PFSK-1 (cell line): ENCODE data around the gene ROPN1.

Source experiments
- FOXP2 ChIP-seq: optimal IDR thresholded peaks from 2 replicates; pipeline ENCODE3; 2011; ENCODE audit warnings: borderline replicate concordance, control low read depth, inconsistent platforms; ENCODE audit not compliant: insufficient read depth; ENCODE audit errors: extremely low read length, extremely low read depth
- POLR2AphosphoS5 ChIP-seq: IDR thresholded peaks from 2 replicates; pipeline ENCODE4 v1.6.1; 2012; ENCODE audit warnings: low read depth, mild to moderate bottlenecking, control low read depth, low read length, moderate library complexity
- SIN3A ChIP-seq: IDR thresholded peaks from 2 replicates; pipeline ENCODE4 v1.6.1; 2012; ENCODE audit warnings: mild to moderate bottlenecking, low read length, moderate library complexity, borderline replicate concordance; ENCODE audit not compliant: insufficient read depth
- TAF1 ChIP-seq: IDR thresholded peaks from 2 replicates; pipeline ENCODE4 v1.6.1; 2012; ENCODE audit warnings: low read length, control low read depth, borderline replicate concordance; ENCODE audit not compliant: insufficient read depth
- TF ChIP-seq, protein P1 (sequence below), 2 experiments: IDR thresholded peaks; 2 replicates each; pipeline versions ENCODE4 v1.6.1 to v1.8.0; 2011 to 2012; ENCODE audit warnings: low read depth in 2 of 2, low read length in 2 of 2, control low read depth in 1 of 2, inconsistent platforms in 1 of 2, mild to moderate bottlenecking in 1 of 2, moderate library complexity in 1 of 2; ENCODE audit not compliant: insufficient read depth in 1 of 2

ROPN1 gene

DNA sequence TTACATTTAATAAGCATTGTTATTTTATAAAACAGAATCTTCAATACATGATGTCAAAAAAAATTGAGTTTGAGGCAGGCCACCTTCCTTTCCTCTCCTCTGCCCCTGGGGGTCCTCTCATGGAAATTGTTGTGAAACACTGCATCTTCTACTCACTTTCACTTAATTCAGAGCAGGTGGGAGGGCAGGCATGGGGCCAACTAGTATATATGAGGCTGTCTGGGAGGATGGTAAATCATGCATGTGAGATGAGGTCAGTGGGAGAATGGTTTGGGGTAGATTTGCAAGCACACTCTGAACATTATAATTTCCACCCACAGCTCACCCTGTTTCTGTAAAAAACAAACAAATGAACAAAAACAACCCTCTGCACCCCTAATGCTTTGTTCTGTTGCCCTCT lies 20.5 kb downstream of the ROPN1 start:
- no peak for TF ChIP-seq TAF1
- TF ChIP-seq, protein P1, sequence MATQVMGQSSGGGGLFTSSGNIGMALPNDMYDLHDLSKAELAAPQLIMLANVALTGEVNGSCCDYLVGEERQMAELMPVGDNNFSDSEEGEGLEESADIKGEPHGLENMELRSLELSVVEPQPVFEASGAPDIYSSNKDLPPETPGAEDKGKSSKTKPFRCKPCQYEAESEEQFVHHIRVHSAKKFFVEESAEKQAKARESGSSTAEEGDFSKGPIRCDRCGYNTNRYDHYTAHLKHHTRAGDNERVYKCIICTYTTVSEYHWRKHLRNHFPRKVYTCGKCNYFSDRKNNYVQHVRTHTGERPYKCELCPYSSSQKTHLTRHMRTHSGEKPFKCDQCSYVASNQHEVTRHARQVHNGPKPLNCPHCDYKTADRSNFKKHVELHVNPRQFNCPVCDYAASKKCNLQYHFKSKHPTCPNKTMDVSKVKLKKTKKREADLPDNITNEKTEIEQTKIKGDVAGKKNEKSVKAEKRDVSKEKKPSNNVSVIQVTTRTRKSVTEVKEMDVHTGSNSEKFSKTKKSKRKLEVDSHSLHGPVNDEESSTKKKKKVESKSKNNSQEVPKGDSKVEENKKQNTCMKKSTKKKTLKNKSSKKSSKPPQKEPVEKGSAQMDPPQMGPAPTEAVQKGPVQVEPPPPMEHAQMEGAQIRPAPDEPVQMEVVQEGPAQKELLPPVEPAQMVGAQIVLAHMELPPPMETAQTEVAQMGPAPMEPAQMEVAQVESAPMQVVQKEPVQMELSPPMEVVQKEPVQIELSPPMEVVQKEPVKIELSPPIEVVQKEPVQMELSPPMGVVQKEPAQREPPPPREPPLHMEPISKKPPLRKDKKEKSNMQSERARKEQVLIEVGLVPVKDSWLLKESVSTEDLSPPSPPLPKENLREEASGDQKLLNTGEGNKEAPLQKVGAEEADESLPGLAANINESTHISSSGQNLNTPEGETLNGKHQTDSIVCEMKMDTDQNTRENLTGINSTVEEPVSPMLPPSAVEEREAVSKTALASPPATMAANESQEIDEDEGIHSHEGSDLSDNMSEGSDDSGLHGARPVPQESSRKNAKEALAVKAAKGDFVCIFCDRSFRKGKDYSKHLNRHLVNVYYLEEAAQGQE (IDR thresholded peaks at IDR 0.05; ENCODE audit: insufficient read depth in 1 of 2, low read depth in 2 of 2, low read length in 2 of 2) = no peak
- TF ChIP-seq POLR2AphosphoS5 = no peak
- TF ChIP-seq SIN3A = no peak
- TF ChIP-seq FOXP2 = no peak

GRCh38 chr3:123961508-123961856 lies 30.4 kb downstream of the ROPN1 start:
- TF ChIP-seq POLR2AphosphoS5 (no peak), FOXP2 (no peak), TAF1 (no peak), SIN3A (no peak)
- TF ChIP-seq, protein P1 (IDR thresholded peaks at IDR 0.05; ENCODE audit: insufficient read depth in 1 of 2, low read depth in 2 of 2, low read length in 2 of 2) = no peak

- no peak for TF ChIP-seq TAF1
- peak; percentile 80 for TF ChIP-seq POLR2AphosphoS5
These were observed 31.0 kb downstream of the ROPN1 start, which contains the start of gene CCDC14 for GRCh38 chr3:123960781-123961507. Gene CCDC14 (minus strand): TSS chr3:123961229. CDS start chr3:123961173, 56 bp downstream.

- no peak for TF ChIP-seq TAF1
- TF ChIP-seq SIN3A = no peak
- TF ChIP-seq FOXP2 = no peak
- TF ChIP-seq, protein P1 (IDR thresholded peaks at IDR 0.05; ENCODE audit: insufficient read depth in 1 of 2, low read depth in 2 of 2, low read length in 2 of 2) = no peak
These were observed 38.2 kb downstream of the ROPN1 start for GRCh38 chr3:123953735-123954134.

GRCh38 chr3:123952844-123953520 lies 38.9 kb downstream of the ROPN1 start:
- TF ChIP-seq TAF1 (no peak), FOXP2 (no peak), SIN3A (no peak), POLR2AphosphoS5 (no peak)
- TF ChIP-seq, protein P1 (IDR thresholded peaks at IDR 0.05; ENCODE audit: insufficient read depth in 1 of 2, low read depth in 2 of 2, low read length in 2 of 2) = no peak
